ENCODE data around the gene ACAP1. TPM values are rescaled to one million over a fixed set of nuclear protein-coding genes. Genes with fewer than 3 reads are reported as not detected.

ACAP1 gene
- total and polyA plus RNA-seq, 9 of the 15 experiments (the other 6 are each of a cell fraction or from before 2014, with no cell fraction given), result 0.15 to 8.5 (median 2.4) TPM

- ChIA-PET POLR2A (interaction anchor here (0.6 to 2.4 kb wide), 9 partner anchors 12 to 156 kb away, joined by 3 to 21 read pairs (median 4); partner anchors contain the start of gene GABARAP), CTCF (ENCODE audit: low intra/inter-chr PET ratio) (no interaction called here)
- Histone ChIP-seq H3K4me2 (ENCODE audit: insufficient read depth, low read length) (peak overlapping the region; percentile 82), H3K4me3 (peak overlapping the region; percentile 78), H4K20me1 (replicated peaks; ENCODE audit: control insufficient read depth, insufficient read depth, low read length) (no peaks in the 10 kb centered on the region), H3K9me1 (ENCODE audit: control insufficient read depth, insufficient read depth, low read length) (no peaks in the 10 kb centered on the region), H2AFZ (ENCODE audit: low read depth, low read length) (peak overlapping the region; percentile 98), H3K9me3 (replicated peaks; ENCODE audit: control insufficient read depth, insufficient read depth, low read depth, low read length) (no peaks in the 10 kb centered on the region), H3K36me3 (ENCODE audit: control insufficient read depth, insufficient read depth, low read length) (peaks cover 21% of the 10 kb centered on the region; the same call in 1 of the 3 replicates), H3K79me2 (ENCODE audit: control insufficient read depth, insufficient read depth, low read length) (peaks cover 16% of the 10 kb centered on the region), H3K27ac (ENCODE audit: extremely low read depth, low read depth, low read length) (peak overlapping the region; percentile 92), H3K4me1 (replicated peaks in 1 of 2; ENCODE audit: control insufficient read depth in 2 of 2, insufficient read depth in 2 of 2, low read length in 2 of 2) (peaks cover 15 to 37% of the 10 kb centered on the region in 2 experiments), H3K27me3 (ENCODE audit: control insufficient read depth in 2 of 2, insufficient read depth in 2 of 2, low read length in 2 of 2) (no peaks in the 10 kb centered on the region), H3K9ac (ENCODE audit: insufficient read depth in 1 of 2, low read depth in 2 of 2, low read length in 2 of 2) (peak overlapping the region; percentile 91 to 99)
- BruUV-seq (replicated peaks), result no TSS peak
- DNase-seq (ENCODE audit: extremely low read depth in 1 of 4, low spot score in 3 of 4) (peak; percentile 93 to 97 (median 95)), FAIRE-seq (peak; percentile 99), ATAC-seq (peak; percentile 83)
- in situ Hi-C loops (cut with MboI), result no loop called here
- intact Hi-C loops (cut with micrococcal nuclease), result no loop called here
- WGBS (ENCODE audit: insufficient coverage, low coverage, missing lambda C conversion rate), result under 1% methylated on average over 42 of the region's 43 CpGs
- TF ChIP-seq NCOA1 (IDR thresholded peaks at IDR 0.05; ENCODE audit: low read depth), result no peak
- TF ChIP-seq HINFP (tag; conservative IDR thresholded peaks at IDR 0.05; ENCODE audit: low read depth), result peak; percentile 91
- peak; percentile 14 for TF ChIP-seq MEIS2 (IDR thresholded peaks at IDR 0.05; ENCODE audit: partially characterized antibody)
- no peak for TF ChIP-seq PML (IDR thresholded peaks at IDR 0.05; ENCODE audit: low read length)
- peak; percentile 30 for TF ChIP-seq ZFX (CRISPR knock-in tag; IDR thresholded peaks at IDR 0.05)
- TF ChIP-seq POLR2G (IDR thresholded peaks at IDR 0.05; ENCODE audit: low read depth, low read length), result no peak
- TF ChIP-seq THAP7 (CRISPR knock-in tag; IDR thresholded peaks at IDR 0.05), result no peak
- peak; percentile 88 for TF ChIP-seq RFX1 (IDR thresholded peaks at IDR 0.05)
- no peak for TF ChIP-seq ZNF41 (CRISPR knock-in tag; conservative IDR thresholded peaks at IDR 0.05)
- TF ChIP-seq SP1 (CRISPR knock-in tag; IDR thresholded peaks at IDR 0.05), result peak; percentile 87
- TF ChIP-seq SAP30 (IDR thresholded peaks at IDR 0.05; ENCODE audit: borderline replicate concordance, insufficient read depth, low read depth, low read length, poor library complexity, severe bottlenecking), result peak; percentile 70
- peak; percentile 40; the same call in 1 of the 2 replicates for TF ChIP-seq EP400 (IDR thresholded peaks at IDR 0.05)
- no peak for TF ChIP-seq ZNF644 (tag; IDR thresholded peaks at IDR 0.05; ENCODE audit: low read depth)
- no peak for TF ChIP-seq SRSF7 (optimal IDR thresholded peaks at IDR 0.05; ENCODE audit: low read depth, low read length)
- TF ChIP-seq DPF2 (IDR thresholded peaks at IDR 0.05), result no peak
- 0 out of 4 replicates have a peak, but pooled peaks of 1 of the 2 experiments have one; percentile 6 for TF ChIP-seq FOXK2 (conservative IDR thresholded peaks at IDR 0.05 in 1 of 2, IDR thresholded peaks at IDR 0.05 in 1 of 2; ENCODE audit: low read depth in 2 of 2)
- TF ChIP-seq TRIM25 (IDR thresholded peaks at IDR 0.05; ENCODE audit: borderline replicate concordance), result no peak
- TF ChIP-seq CREBBP (IDR thresholded peaks at IDR 0.05; ENCODE audit: low read depth, low read length), result no peak
Measured at GRCh38 chr17:7329374-7329996, 6.8 kb upstream of the ACAP1 start.

Data from K562 (cell line).